Ecto neural progenitor cell (in vitro differentiated cells): ENCODE data around the gene ARHGAP22.
A peak's percentile ranks its signal among the peaks of the same experiment; 100 is the strongest.

Source experiments
- DNase-seq: peaks from one replicate; pipeline ENCODE4 v3.0.0-alpha.2; 2018; ENCODE audit warnings: low spot score

The ARHGAP22 gene

DNA sequence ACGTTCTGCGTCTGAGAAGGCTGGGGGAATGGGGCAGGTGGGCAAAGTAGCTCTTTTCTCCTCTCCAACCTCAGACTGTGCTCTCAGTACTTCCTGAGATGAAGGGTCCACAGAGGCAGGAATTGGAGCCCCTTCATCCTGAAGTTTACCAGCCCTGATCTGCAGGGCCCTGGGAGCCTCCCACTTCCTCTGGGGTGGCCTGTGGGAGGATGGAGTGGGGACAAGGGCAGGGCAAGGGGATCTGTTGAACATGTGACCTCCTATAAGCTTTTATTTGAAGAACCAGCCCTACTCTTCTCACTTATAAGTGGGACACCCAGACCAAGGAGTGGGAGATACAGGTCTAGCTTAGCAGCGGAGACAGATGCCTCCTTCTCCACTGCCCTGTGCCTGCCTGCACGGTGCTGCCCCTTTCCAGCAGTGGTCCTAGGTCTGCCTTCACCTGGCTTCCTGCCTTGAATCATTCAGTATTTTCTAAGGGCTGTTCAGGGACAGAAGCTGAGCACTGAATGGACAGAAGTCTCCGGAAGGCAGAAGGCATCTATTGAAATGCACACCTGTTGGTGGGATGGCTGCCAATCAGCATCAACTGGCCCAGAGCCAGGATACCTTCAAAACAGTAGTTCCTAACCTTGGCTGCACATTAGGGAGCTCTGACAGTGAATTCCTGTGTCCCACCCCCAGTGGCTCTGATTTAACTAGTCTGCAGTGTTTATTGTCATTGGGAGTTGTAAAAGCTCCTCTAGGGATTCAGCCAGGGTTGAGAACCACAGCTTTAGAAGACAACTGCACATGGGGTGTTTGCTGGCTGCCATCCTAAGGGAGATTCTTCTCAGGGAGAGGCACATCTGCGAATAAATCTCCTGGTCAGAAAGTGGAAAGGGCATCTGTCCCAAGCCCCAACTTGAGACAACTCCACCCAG, 2.7 kb upstream of the ARHGAP22 start:
- no peak for DNase-seq

DNA sequence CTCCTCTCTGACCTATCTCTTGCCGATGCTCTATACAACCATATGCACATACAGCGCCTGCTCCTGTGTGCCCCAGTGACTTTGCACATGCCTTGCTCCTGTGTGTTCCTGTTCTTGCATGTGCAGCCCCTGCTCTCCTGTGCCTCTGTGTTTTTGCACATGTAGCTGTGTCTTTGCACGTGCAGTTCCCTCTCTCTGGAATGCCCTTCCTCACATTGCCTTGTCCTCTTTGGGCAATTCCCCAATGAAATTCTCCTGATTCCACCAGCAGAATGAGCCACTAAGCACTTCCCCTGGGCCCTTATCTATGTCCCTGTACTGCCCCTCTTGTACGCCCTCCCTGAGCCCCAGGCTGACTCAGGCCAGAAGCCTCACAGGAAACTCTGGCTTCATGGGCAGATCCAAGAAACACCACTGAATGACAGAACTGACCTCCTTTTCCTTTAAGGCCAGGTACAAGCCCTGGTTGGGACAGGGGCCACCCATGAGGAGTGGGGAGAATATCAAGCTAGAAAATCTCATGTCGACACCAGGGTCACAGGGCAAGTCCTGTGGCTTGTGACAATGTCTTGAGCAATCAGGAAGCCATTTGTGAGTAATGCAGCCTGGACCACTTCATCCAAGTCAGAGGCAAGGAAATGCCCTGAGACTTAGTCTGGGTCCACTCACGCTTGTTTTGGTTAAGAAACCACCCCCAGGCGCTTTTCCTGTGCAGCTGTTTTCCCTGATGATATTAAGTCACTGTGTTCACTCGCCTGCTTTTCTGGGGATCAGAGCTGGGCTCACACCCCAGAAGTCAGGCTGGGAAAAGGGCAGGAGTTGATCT, 1.9 kb upstream of the ARHGAP22 start:
- peak; percentile 35 for DNase-seq

GRCh38 chr10:48605786-48606529, 1.1 kb upstream of the ARHGAP22 start:
- DNase-seq, result peak; percentile 36

DNA sequence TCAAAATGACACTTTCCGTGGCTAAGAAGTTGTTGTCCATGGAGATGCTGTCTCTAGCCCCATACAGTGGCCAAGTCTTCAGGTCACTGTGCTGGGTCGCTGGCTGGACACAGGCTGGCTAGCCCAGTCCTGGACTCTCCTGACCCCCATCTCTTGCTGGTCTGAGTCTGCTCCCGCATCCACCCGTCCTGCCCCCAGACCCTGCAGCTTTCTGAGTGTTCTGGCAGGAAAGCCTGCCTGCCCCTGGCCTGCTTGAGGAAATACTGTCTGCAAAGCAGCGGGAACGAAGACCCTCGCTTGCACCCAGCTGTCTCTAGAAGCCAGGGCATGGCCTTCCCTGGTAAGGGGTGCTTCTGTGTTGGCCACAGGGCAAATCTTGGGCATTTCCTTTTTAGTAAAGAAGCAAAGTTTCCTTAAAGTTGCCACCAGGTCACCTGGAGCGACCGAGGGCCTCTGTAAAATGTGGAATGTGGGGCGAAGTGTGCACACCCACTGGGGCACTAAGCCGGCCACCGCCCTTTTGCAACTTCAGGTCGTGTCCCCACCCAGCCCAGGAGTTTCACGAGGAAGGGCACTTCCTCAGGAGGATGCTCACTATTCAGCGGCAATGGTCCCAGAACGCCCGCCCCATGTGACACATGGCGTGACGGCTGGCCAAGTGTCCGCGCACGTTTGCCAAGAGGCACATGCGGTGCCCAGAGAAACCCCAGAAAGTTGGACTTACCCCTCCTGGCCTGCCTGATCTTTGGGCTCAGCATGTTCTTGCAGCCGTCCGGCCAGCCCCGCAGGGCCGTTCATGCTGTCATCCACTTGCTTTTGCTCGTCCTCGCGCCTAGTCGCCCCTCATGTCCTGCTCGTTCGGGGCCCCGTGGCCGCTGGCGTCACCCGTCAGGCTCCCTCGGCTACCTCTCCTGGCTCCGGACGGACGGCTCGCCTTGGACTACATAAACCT, 558 bp downstream of the ARHGAP22 start:
- peak; percentile 39 for DNase-seq

- peak; percentile 31 for DNase-seq
Observed at GRCh38 chr10:48603421-48604038, 1.3 kb downstream of the ARHGAP22 start.

DNA sequence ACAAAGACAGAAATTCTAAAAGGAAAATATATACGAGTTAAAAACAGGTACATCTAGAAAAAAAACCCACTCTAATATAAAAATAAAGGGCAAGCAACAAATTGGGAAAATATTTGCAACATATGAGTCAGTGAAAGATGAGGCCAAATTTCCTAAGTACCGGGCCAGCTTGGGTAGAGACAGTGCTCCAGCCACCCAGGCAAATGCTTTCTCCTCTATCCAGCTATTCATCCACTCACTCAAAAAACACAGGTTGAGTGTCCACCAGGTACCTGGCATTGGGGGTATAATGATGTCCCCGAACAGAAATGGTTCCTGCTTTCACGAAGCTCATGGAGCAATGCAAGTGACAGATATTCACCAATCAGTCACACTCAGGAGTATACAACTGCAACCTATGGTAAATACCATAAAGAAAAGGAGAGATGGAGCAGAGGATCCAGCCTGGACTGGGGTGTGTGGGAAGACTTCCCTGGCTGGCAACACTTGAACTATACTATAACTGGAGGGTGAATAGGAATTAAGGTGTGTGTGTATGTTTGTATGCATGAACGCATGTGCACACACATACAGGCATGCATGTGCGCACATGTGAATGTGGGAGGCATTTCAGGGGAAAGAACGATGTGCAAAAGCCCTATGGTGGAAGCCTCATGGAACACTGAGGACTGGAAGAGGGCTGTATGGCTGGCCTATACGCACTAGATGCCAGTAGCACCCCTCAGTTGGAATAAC, 2.3 kb downstream of the ARHGAP22 start:
- DNase-seq, result peak; percentile 11

DNA sequence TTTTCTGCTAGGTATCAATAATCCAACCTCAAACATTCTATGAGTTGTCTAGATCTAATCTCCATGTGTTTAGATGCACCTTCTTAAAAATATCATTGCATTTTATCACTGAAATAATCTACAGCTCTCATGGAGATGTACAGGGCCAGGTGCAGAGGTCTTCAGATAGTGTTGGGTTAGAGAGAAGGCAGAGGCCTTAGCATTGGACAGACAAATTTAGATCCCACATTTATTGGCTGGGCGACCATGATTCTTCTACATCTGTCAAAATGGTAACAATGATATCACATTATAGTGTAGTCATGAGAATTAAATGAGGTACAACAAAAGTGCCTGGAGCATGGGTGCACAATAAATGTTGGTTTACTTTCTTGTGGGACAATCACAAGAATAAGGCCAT, 3.1 kb downstream of the ARHGAP22 start:
- no peak for DNase-seq

- DNase-seq, result peak; percentile 26
Observed at GRCh38 chr10:48600645-48601505, 4.0 kb downstream of the ARHGAP22 start.

- DNase-seq, result no peak
Observed at GRCh38 chr10:48599830-48600134, 5.1 kb downstream of the ARHGAP22 start.

GRCh38 chr10:48598936-48599829, 5.7 kb downstream of the ARHGAP22 start:
- peak; percentile 27 for DNase-seq

- peak; percentile 34 for DNase-seq
Observed at GRCh38 chr10:48598243-48598935, 6.5 kb downstream of the ARHGAP22 start.

- DNase-seq, result peak; percentile 23
Observed at GRCh38 chr10:48595539-48595932, 9.3 kb downstream of the ARHGAP22 start.

DNA sequence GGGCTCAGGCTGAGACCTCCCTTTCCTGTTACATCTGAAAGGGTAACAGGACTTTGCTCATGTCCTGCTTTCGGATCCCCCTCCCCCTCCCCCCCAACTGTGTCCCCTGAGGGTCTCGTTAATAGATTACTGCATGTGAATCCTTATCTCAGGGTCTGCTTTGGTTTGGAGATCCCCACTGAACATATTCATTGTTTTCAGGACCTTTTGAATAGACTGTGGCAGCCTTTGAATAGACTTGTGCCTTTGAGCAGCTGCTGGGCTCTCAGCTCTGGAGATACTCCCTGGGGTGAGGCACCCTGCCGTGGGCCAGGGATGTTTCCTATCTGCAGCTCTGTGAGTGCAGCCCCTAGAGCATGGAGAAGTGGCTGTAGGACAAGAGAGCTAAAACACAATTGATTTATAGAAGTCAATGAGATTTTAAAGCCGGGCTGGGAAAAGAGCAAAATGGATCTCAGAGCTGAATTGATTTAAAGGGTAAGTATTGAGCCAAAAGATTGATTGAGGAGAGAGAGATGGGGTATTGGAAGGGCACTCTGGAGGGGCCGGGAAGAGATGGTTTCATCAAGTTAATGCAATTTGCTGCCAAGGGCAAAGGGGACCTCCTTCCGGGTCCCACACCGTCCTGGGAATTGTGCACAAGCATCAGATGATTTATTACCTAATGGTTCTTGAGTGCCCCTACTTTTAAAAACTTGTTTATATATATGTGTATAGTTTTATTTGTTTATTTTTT, 9.9 kb downstream of the ARHGAP22 start:
- DNase-seq, result peak; percentile 48

- DNase-seq, result peak; percentile 38
Observed at GRCh38 chr10:48594371-48594770, 10.5 kb downstream of the ARHGAP22 start.

GRCh38 chr10:48592346-48592745, 12.5 kb downstream of the ARHGAP22 start:
- no peak for DNase-seq

DNA sequence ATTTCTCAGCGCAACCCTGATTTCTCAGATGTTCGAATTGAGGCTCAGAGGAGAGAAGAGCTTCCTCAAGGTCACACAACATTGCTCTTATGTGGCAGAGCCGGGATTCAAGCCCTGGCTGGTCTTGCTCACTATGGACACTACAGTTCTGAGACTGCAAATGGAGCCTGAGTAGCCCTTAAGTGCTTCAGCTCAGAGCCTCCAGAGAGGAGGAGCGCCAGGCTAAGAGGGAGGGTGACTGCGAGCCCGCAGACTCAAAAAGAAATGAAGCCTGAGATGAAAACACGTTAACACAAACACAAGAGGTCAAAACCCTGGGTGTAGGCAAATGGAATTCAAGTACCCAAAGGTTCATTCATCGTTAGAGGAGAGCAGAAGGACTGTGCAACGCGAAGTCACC, 13.9 kb downstream of the ARHGAP22 start:
- no peak for DNase-seq

DNA sequence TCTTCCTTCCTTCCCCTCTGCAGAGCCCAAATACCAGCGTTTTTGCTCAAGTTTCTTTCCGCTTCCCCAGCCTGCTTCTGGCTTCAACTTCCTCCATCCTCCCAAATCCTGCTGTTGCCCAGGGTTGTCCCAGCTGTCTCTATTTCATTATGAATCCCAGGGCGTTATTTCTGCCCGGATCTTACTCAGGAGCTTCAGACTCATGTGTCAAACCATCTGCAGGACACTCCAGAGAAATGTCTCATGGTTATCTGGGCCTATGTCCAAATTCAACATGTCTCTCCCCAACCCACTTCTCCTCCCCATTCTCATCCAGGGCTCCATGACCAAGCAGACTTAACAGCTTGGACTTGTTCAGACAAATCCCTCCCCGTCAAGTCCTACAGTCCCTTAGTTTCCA, 15.6 kb downstream of the ARHGAP22 start:
- DNase-seq, result no peak
